Measurements from ENCODE around the gene ADAM12.

Gene ADAM12

DNA sequence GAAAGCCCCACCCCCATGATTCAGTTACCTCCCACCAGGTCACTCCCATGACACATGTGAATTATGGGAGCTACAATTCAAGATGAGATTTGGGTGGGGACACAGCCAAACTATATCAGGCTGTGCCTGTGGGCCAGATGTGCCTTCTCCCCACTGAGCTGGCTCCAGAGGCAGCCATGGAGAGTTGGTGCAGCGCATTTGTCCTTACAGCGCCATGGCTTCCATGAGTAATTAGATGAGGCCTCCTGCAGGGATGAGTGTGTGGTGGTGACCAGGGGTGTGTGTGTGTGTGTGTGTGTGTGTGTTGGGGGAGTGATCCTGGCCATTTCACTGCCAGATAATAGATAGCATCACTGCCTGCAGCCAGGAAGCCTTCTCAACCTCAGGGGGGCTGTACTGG lies 397.3 kb downstream of the ADAM12 start:
- Histone ChIP-seq H3K4me2 (ENCODE audit: low read length) (no peak overlapping the region), H2AFZ (ENCODE audit: low read depth, low read length) (no peak overlapping the region), H3K4me3 (ENCODE audit: low read length) (no peak overlapping the region), H3K4me1 (ENCODE audit: low read length) (no peaks in the 10 kb centered on the region), H3K27me3 (ENCODE audit: low read depth, low read length) (no peaks in the 10 kb centered on the region), H3K9me3 (ENCODE audit: insufficient read depth, low read length) (no peaks in the 10 kb centered on the region), H3K27ac (ENCODE audit: low read length) (no peak overlapping the region), H4K20me1 (ENCODE audit: insufficient read depth, low read length) (no peaks in the 10 kb centered on the region), H3K36me3 (replicated peaks; ENCODE audit: low read depth, low read length) (no peaks in the 10 kb centered on the region), H3K79me2 (ENCODE audit: low read length) (no peaks in the 10 kb centered on the region), H3K9ac (ENCODE audit: low read length) (no peak overlapping the region)
- TF ChIP-seq EZH2phosphoT487 (IDR thresholded peaks at IDR 0.05; ENCODE audit: low read depth), result no peak
- TF ChIP-seq, protein P1, sequence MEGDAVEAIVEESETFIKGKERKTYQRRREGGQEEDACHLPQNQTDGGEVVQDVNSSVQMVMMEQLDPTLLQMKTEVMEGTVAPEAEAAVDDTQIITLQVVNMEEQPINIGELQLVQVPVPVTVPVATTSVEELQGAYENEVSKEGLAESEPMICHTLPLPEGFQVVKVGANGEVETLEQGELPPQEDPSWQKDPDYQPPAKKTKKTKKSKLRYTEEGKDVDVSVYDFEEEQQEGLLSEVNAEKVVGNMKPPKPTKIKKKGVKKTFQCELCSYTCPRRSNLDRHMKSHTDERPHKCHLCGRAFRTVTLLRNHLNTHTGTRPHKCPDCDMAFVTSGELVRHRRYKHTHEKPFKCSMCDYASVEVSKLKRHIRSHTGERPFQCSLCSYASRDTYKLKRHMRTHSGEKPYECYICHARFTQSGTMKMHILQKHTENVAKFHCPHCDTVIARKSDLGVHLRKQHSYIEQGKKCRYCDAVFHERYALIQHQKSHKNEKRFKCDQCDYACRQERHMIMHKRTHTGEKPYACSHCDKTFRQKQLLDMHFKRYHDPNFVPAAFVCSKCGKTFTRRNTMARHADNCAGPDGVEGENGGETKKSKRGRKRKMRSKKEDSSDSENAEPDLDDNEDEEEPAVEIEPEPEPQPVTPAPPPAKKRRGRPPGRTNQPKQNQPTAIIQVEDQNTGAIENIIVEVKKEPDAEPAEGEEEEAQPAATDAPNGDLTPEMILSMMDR (IDR thresholded peaks at IDR 0.05; ENCODE audit: low read depth, low read length), result no peak

DNA sequence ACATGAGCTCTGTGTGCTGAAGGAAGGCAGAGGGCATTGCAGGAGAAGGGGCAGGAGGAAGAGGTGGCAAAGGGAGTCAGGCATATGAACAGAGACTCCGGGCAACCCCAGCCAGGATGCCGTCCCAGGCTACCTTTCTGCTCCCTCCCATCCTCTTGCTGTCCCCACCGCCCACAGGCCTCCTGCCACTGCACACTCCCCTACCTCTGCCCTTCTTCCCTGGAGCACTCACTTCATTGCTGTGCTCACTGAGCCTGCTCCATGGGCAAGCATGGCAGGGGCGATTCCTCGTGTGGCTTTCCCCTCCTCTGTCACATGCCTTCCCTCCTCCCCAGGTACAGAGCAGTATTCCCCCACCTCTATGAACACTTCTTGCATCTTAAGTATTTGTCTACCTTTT lies 398.5 kb downstream of the ADAM12 start:
- no peak overlapping the region for H3K4me3 ChIP-seq (ENCODE audit: low read length)
- no peak overlapping the region for H3K9ac ChIP-seq (ENCODE audit: low read length)
- H3K4me1 ChIP-seq (ENCODE audit: low read length), result peaks cover 3% of the 10 kb centered on the region
- H3K4me2 ChIP-seq (ENCODE audit: low read length), result no peak overlapping the region
- H3K9me3 ChIP-seq (ENCODE audit: insufficient read depth, low read length), result no peaks in the 10 kb centered on the region
- no peaks in the 10 kb centered on the region for H3K79me2 ChIP-seq (ENCODE audit: low read length)
- no peaks in the 10 kb centered on the region for H3K27me3 ChIP-seq (ENCODE audit: low read depth, low read length)
- no peaks in the 10 kb centered on the region for H3K36me3 ChIP-seq (replicated peaks; ENCODE audit: low read depth, low read length)
- H2AFZ ChIP-seq (ENCODE audit: low read depth, low read length), result no peak overlapping the region
- no peak overlapping the region for H3K27ac ChIP-seq (ENCODE audit: low read length)
- no peaks in the 10 kb centered on the region for H4K20me1 ChIP-seq (ENCODE audit: insufficient read depth, low read length)
- TF ChIP-seq, protein P1 (IDR thresholded peaks at IDR 0.05; ENCODE audit: low read depth, low read length), result no peak
- no peak for TF ChIP-seq EZH2phosphoT487 (IDR thresholded peaks at IDR 0.05; ENCODE audit: low read depth)

DNA sequence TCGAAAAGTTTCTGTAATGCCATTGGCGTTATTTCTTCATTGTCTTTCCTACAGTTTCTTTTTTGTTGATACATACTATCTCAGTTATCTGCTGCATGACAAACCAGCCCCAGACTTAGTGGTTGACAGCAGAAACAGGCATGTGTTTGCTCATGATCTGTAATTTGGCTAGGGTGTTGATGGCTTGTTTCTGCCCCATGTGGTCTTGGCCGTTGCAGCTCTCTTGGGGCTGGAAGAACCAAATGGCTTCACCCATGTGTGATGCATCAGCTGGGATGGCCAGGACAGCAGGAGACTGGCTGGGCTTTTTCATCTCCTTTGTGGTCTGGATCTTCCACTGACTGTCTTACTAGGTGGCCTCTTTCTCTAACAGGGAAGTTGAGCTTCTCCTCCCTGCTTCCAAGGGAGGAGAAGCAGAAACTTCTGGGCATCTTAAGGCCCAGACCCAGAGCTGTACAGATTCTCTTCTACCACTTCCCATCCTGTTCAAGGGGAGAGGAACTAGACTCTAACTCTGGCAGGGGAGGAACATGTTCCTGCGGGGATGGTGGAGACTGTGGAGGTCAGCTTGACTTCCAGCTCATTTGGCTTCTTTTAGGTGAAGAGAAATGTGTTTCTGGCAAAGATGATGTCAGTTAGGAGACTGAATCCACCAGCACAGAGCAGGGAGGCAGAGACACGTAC lies 402.6 kb downstream of the ADAM12 start:
- Histone ChIP-seq H2AFZ (ENCODE audit: low read depth, low read length) (no peak overlapping the region), H3K4me2 (ENCODE audit: low read length) (no peak overlapping the region), H3K79me2 (ENCODE audit: low read length) (no peaks in the 10 kb centered on the region), H3K27ac (ENCODE audit: low read length) (no peak overlapping the region), H3K4me1 (ENCODE audit: low read length) (peaks cover 31% of the 10 kb centered on the region), H3K4me3 (ENCODE audit: low read length) (no peak overlapping the region), H3K27me3 (ENCODE audit: low read depth, low read length) (no peaks in the 10 kb centered on the region), H4K20me1 (ENCODE audit: insufficient read depth, low read length) (no peaks in the 10 kb centered on the region), H3K36me3 (replicated peaks; ENCODE audit: low read depth, low read length) (no peaks in the 10 kb centered on the region), H3K9me3 (ENCODE audit: insufficient read depth, low read length) (no peaks in the 10 kb centered on the region), H3K9ac (ENCODE audit: low read length) (no peak overlapping the region)
- TF ChIP-seq, protein P1 (IDR thresholded peaks at IDR 0.05; ENCODE audit: low read depth, low read length), result no peak
- no peak for TF ChIP-seq EZH2phosphoT487 (IDR thresholded peaks at IDR 0.05; ENCODE audit: low read depth)

DNA sequence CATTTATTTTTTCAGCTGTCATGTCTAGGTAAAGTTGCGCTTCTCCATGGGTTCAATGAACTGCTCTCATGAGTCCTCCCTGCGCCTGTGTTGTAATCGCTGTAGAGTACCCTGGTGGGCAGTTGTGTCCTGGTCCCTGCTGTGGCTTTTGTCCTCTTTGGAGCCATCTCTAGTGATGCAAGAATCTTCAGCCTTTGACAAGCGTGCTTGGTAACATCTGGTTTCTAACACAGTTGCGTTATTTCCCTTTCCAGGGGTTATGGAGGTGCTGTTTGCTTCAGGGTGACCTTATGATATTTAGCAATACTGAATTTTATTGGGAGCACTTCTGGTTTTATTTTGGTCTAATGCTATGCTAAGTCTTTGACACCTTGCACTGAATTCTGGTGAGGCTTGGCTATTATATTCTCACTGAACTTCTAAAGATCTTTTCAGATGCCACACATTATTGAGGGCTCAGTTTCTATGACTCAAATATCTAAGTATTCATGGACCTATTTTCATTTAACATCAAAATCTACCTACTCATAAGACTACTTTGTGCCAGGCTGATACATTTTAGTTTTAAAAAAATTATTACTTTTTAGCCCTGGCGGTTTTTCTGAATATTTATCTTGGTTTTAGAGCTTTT lies 403.3 kb downstream of the ADAM12 start:
- Histone ChIP-seq H3K4me3 (ENCODE audit: low read length) (no peak overlapping the region), H3K4me2 (ENCODE audit: low read length) (no peak overlapping the region), H3K4me1 (ENCODE audit: low read length) (peaks cover 31% of the 10 kb centered on the region), H3K9me3 (ENCODE audit: insufficient read depth, low read length) (no peaks in the 10 kb centered on the region), H4K20me1 (ENCODE audit: insufficient read depth, low read length) (no peaks in the 10 kb centered on the region), H3K27me3 (ENCODE audit: low read depth, low read length) (no peaks in the 10 kb centered on the region), H2AFZ (ENCODE audit: low read depth, low read length) (peak overlapping the region; percentile 60), H3K9ac (ENCODE audit: low read length) (no peak overlapping the region), H3K27ac (ENCODE audit: low read length) (no peak overlapping the region), H3K36me3 (replicated peaks; ENCODE audit: low read depth, low read length) (no peaks in the 10 kb centered on the region), H3K79me2 (ENCODE audit: low read length) (no peaks in the 10 kb centered on the region)
- TF ChIP-seq, protein P1 (IDR thresholded peaks at IDR 0.05; ENCODE audit: low read depth, low read length), result no peak
- TF ChIP-seq EZH2phosphoT487 (IDR thresholded peaks at IDR 0.05; ENCODE audit: low read depth), result no peak

Data from OCI-LY3 (cell line).